Kidney epithelial cell (primary cell): Measurements from ENCODE around the gene PI4KB. TPM values are rescaled to one million over a fixed set of nuclear protein-coding genes. Genes with fewer than 3 reads are reported as not detected.

Source experiments
- DNase-seq: peaks from one replicate; pipeline ENCODE4 v3.0.0-alpha.2; 2010; ENCODE audit warnings: low read depth
- H3K27me3 ChIP-seq: 2 replicates; pipeline ENCODE4 v1.6.0; 2011; ENCODE audit warnings: low read length; ENCODE audit not compliant: control insufficient read depth, insufficient read depth
- H3K36me3 ChIP-seq: 2 replicates; pipeline ENCODE4 v1.5.1; 2011; ENCODE audit warnings: low read length; ENCODE audit not compliant: control insufficient read depth, insufficient read depth
- H3K4me3 ChIP-seq: 2 replicates; pipeline ENCODE4 v1.5.1; 2011; ENCODE audit warnings: low read depth, mild to moderate bottlenecking, control low read depth, low read length
- CTCF ChIP-seq: IDR thresholded peaks from 2 replicates; pipeline ENCODE4 v1.5.1; 2011; ENCODE audit warnings: mild to moderate bottlenecking, moderate library complexity, low read length, control low read depth, inconsistent platforms; ENCODE audit not compliant: insufficient read depth, poor library complexity, severe bottlenecking
- total RNA-seq: library from RNA; depleted of rRNA; stranded (reverse); fragments of >200 nt; gene quantifications from 2 replicates; pipeline ENCODE4 v1.2.3, GENCODE V29; 2015

The PI4KB gene
- total RNA-seq, 1 donor from 2014 or later = 44.1 TPM

- no peaks in the 10 kb centered on the region for H3K27me3 ChIP-seq
- TF ChIP-seq CTCF = no peak
- peaks cover 2% of the 10 kb centered on the region for H3K36me3 ChIP-seq
- no peak for DNase-seq
- H3K4me3 ChIP-seq = no peak overlapping the region
Observed at GRCh38 chr1:151287767-151288500, 39.3 kb downstream of the PI4KB start.

- Histone ChIP-seq H3K27me3 (no peaks in the 10 kb centered on the region), H3K4me3 (no peak overlapping the region), H3K36me3 (peaks cover 2% of the 10 kb centered on the region)
- no peak for DNase-seq
- no peak for TF ChIP-seq CTCF
Observed at GRCh38 chr1:151287341-151287699, 39.9 kb downstream of the PI4KB start.

- no peak for TF ChIP-seq CTCF
- Histone ChIP-seq H3K36me3 (peaks cover 2% of the 10 kb centered on the region), H3K4me3 (no peak overlapping the region), H3K27me3 (no peaks in the 10 kb centered on the region)
- no peak for DNase-seq
Observed at GRCh38 chr1:151286619-151287340, 40.4 kb downstream of the PI4KB start.

GRCh38 chr1:151284013-151284577 lies 43.1 kb downstream of the PI4KB start:
- Histone ChIP-seq H3K27me3 (no peaks in the 10 kb centered on the region), H3K36me3 (no peaks in the 10 kb centered on the region), H3K4me3 (no peak overlapping the region)
- DNase-seq = no peak
- TF ChIP-seq CTCF = no peak

- H3K36me3 ChIP-seq = no peaks in the 10 kb centered on the region
- no peak for DNase-seq
- peak overlapping the region; percentile 72 for H3K4me3 ChIP-seq
- no peak for TF ChIP-seq CTCF
- H3K27me3 ChIP-seq = no peaks in the 10 kb centered on the region
Observed at GRCh38 chr1:151282883-151283725, 44.1 kb downstream of the PI4KB start.
